Panc1 (cell line): ENCODE measurements around the gene DUSP11.

Experiments used
- TCF7L2 ChIP-seq: IDR thresholded peaks from 2 replicates; pipeline ENCODE4 v1.6.1; 2011; ENCODE audit warnings: mild to moderate bottlenecking, low read depth, low read length, inconsistent platforms
- TF ChIP-seq, protein P1 (sequence below): fragments of 450-650 bp; IDR thresholded peaks from 2 replicates; pipeline ENCODE4 v1.5.1; 2017; ENCODE audit warnings: mild to moderate bottlenecking

DNA sequence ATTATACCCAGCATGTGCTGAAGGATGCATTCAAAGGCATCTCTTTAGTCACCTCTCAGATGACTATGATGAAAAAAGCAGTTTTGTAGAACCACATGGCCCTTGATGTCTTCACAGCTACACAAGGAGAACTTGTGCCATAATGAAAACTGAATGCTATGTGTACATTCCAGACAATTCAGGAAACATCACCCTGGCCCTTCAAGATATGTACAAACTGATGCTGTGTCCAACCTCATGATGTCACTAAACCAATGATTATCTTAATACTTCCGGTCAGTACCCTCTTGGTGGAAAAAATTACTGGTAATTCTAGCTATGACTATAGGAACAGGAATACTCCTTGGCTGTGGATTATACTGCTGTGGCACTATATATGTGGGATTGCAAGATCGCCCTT lies 20.0 kb downstream of the DUSP11 start:
- no peak for TF ChIP-seq TCF7L2
- TF ChIP-seq, protein P1, sequence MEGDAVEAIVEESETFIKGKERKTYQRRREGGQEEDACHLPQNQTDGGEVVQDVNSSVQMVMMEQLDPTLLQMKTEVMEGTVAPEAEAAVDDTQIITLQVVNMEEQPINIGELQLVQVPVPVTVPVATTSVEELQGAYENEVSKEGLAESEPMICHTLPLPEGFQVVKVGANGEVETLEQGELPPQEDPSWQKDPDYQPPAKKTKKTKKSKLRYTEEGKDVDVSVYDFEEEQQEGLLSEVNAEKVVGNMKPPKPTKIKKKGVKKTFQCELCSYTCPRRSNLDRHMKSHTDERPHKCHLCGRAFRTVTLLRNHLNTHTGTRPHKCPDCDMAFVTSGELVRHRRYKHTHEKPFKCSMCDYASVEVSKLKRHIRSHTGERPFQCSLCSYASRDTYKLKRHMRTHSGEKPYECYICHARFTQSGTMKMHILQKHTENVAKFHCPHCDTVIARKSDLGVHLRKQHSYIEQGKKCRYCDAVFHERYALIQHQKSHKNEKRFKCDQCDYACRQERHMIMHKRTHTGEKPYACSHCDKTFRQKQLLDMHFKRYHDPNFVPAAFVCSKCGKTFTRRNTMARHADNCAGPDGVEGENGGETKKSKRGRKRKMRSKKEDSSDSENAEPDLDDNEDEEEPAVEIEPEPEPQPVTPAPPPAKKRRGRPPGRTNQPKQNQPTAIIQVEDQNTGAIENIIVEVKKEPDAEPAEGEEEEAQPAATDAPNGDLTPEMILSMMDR, result no peak
